GM12878 (cell line): ENCODE results near the gene CHRND. TPM values are rescaled to one million over a fixed set of nuclear protein-coding genes. Genes with fewer than 3 reads are reported as not detected.

Experiments
- ASH2L ChIP-seq: fragments of 300-600, 200-600 bp; sonication (generic); IDR thresholded peaks from 2 replicates; pipeline ENCODE4 v1.6.1; 2017; ENCODE audit warnings: low read depth, mild to moderate bottlenecking, borderline replicate concordance
- BRCA1 ChIP-seq: IDR thresholded peaks from 2 replicates; pipeline ENCODE4 v1.6.1; 2011; ENCODE audit warnings: low read depth, low read length, improper control_type of control experiment
- CEBPZ ChIP-seq: fragments of 150-350 bp; IDR thresholded peaks from 2 replicates; pipeline ENCODE4 v1.6.1; 2016; ENCODE audit warnings: low read depth, low read length
- EED ChIP-seq: sonication (generic); IDR thresholded peaks from 2 replicates; pipeline ENCODE4 v1.6.1; 2016; ENCODE audit warnings: antibody characterized with exemption, low read depth
- FOS ChIP-seq: IDR thresholded peaks from 3 replicates; pipeline ENCODE4 v1.6.1; 2011; ENCODE audit warnings: borderline replicate concordance; ENCODE audit not compliant: insufficient read length; ENCODE audit errors: extremely low read depth
- HCFC1 ChIP-seq: fragments of 150-350 bp; IDR thresholded peaks from 2 replicates; pipeline ENCODE4 v1.6.1; 2014; ENCODE audit warnings: low read length
- HDAC2 ChIP-seq: fragments of 200-600 bp; sonication (generic); IDR thresholded peaks from 2 replicates; pipeline ENCODE4 v1.6.1; 2017
- HDAC6 ChIP-seq: fragments of 200-600 bp; sonication (generic); IDR thresholded peaks from one replicate; pipeline ENCODE4 v1.8.0; 2017; ENCODE audit warnings: antibody characterized with exemption; ENCODE audit not compliant: unreplicated experiment
- IKZF2 ChIP-seq, 2 experiments: fragments of 450-650 bp; IDR thresholded peaks; 2 replicates each; pipeline ENCODE4 v1.6.1; 2017; ENCODE audit warnings: mild to moderate bottlenecking in 2 of 2, moderate library complexity in 2 of 2
- IRF5 ChIP-seq: fragments of 450-650 bp; IDR thresholded peaks from 2 replicates; pipeline ENCODE4 v1.6.1; 2017; ENCODE audit warnings: borderline replicate concordance
- RB1 ChIP-seq: fragments of 450-650 bp; formaldehyde crosslinking; IDR thresholded peaks from 2 replicates; pipeline ENCODE4 v1.6.1; 2017; ENCODE audit warnings: mild to moderate bottlenecking, borderline replicate concordance
- SIX5 ChIP-seq: IDR thresholded peaks from 2 replicates; pipeline ENCODE4 v1.6.1; 2011; ENCODE audit warnings: mild to moderate bottlenecking, low read depth, low read length, moderate library complexity; ENCODE audit not compliant: severe bottlenecking
- SPI1 ChIP-seq: IDR thresholded peaks from 2 replicates; pipeline ENCODE4 v1.6.1; 2011; ENCODE audit warnings: low read depth, mild to moderate bottlenecking, low read length, moderate library complexity, borderline replicate concordance; ENCODE audit not compliant: insufficient read depth
- TARDBP ChIP-seq: IDR thresholded peaks from 2 replicates; pipeline ENCODE4 v1.6.1; 2016; ENCODE audit warnings: borderline replicate concordance
- ZBED1 ChIP-seq: IDR thresholded peaks from 2 replicates; pipeline ENCODE4 v1.6.1; 2016; ENCODE audit warnings: borderline replicate concordance
- ZNF207 ChIP-seq: fragments of 450-650 bp; IDR thresholded peaks from 2 replicates; pipeline ENCODE4 v1.6.1; 2014; ENCODE audit warnings: antibody characterized with exemption, mild to moderate bottlenecking, borderline replicate concordance
- polyA plus RNA-seq, 11 experiments: library from polyadenylated mRNA; depleted of rRNA in 4 of 11; unstranded in 6 of 11; stranded (reverse) in 5 of 11; fragments of >200 nt; fragmentation: Nextera tagmentation in 4 of 11; fragmentation: Illumina TruSeq in 1 of 11; extraction: Ambion mirVana in 4 of 11; extraction: Trizol in 1 of 11; gene quantifications; 1 replicate in 1 of 11; 2 replicates in 10 of 11; pipeline versions ENCODE4 v1.2.1 to v1.2.3, GENCODE V29; 2011 to 2016; ENCODE audit warnings: inconsistent platforms in 2 of 11, missing spikeins in 2 of 11, low read depth in 1 of 11
- total RNA-seq, 4 experiments: library from RNA; depleted of rRNA in 3 of 4; stranded (reverse); fragments of >200 nt in 3 of 4; fragmentation: Illumina TruSeq in 1 of 4; extraction: Trizol in 1 of 4; gene quantifications; 2 replicates each; pipeline versions ENCODE4 v1.2.1 to v1.2.3, GENCODE V29; 2013 to 2021
- TF ChIP-seq, protein P1 (sequence below): fragments of 450-650 bp; formaldehyde crosslinking; IDR thresholded peaks from 2 replicates; pipeline ENCODE4 v1.5.0; 2022; ENCODE audit warnings: mild to moderate bottlenecking, missing genetic modification characterization
- TF ChIP-seq, protein P2 (sequence below): fragments of 450-650 bp; IDR thresholded peaks from 2 replicates; pipeline ENCODE4 v1.6.1; 2017; ENCODE audit warnings: antibody characterized with exemption, mild to moderate bottlenecking, moderate library complexity

The CHRND gene
- total and polyA plus RNA-seq, 10 of the 15 experiments (the other 5 are each of a cell fraction or from before 2014, with no cell fraction given) = not detected

GRCh38 chr2:232550354-232551249 is 24.6 kb downstream of the CHRND start, which contains the start of the genes EIF4E2 and TIGD1 (continued):
- TF ChIP-seq EED (peak; percentile 9; the same call in 1 of the 2 replicates), TARDBP (peak; percentile 79), ASH2L (no peak), FOS (no peak), ZNF207 (no peak; the same call in 1 of the 2 replicates), IRF5 (no peak), HCFC1 (peak; percentile 80), HDAC6 (peak; percentile 66), ZBED1 (0 out of 2 replicates have a peak, but pooled peaks have one; percentile 39), CEBPZ (no peak), RB1 (peak; percentile 11; the same call in 1 of the 2 replicates), SPI1 (peak; percentile 57; the same call in 1 of the 2 replicates), SIX5 (peak; percentile 59), IKZF2 (IDR thresholded peaks at IDR 0.05) (peak; percentile 34 to 49; a peak in 2 of 4 replicates), HDAC2 (no peak), BRCA1 (no peak)
- TF ChIP-seq, protein P1, sequence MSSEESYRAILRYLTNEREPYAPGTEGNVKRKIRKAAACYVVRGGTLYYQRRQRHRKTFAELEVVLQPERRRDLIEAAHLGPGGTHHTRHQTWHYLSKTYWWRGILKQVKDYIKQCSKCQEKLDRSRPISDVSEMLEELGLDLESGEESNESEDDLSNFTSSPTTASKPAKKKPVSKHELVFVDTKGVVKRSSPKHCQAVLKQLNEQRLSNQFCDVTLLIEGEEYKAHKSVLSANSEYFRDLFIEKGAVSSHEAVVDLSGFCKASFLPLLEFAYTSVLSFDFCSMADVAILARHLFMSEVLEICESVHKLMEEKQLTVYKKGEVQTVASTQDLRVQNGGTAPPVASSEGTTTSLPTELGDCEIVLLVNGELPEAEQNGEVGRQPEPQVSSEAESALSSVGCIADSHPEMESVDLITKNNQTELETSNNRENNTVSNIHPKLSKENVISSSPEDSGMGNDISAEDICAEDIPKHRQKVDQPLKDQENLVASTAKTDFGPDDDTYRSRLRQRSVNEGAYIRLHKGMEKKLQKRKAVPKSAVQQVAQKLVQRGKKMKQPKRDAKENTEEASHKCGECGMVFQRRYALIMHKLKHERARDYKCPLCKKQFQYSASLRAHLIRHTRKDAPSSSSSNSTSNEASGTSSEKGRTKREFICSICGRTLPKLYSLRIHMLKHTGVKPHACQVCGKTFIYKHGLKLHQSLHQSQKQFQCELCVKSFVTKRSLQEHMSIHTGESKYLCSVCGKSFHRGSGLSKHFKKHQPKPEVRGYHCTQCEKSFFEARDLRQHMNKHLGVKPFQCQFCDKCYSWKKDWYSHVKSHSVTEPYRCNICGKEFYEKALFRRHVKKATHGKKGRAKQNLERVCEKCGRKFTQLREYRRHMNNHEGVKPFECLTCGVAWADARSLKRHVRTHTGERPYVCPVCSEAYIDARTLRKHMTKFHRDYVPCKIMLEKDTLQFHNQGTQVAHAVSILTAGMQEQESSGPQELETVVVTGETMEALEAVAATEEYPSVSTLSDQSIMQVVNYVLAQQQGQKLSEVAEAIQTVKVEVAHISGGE (CRISPR knock-in tag) = peak; percentile 89
- TF ChIP-seq, protein P2, sequence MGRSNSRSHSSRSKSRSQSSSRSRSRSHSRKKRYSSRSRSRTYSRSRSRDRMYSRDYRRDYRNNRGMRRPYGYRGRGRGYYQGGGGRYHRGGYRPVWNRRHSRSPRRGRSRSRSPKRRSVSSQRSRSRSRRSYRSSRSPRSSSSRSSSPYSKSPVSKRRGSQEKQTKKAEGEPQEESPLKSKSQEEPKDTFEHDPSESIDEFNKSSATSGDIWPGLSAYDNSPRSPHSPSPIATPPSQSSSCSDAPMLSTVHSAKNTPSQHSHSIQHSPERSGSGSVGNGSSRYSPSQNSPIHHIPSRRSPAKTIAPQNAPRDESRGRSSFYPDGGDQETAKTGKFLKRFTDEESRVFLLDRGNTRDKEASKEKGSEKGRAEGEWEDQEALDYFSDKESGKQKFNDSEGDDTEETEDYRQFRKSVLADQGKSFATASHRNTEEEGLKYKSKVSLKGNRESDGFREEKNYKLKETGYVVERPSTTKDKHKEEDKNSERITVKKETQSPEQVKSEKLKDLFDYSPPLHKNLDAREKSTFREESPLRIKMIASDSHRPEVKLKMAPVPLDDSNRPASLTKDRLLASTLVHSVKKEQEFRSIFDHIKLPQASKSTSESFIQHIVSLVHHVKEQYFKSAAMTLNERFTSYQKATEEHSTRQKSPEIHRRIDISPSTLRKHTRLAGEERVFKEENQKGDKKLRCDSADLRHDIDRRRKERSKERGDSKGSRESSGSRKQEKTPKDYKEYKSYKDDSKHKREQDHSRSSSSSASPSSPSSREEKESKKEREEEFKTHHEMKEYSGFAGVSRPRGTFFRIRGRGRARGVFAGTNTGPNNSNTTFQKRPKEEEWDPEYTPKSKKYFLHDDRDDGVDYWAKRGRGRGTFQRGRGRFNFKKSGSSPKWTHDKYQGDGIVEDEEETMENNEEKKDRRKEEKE = no peak
